OCI-LY7 (cell line): ENCODE measurements around the gene FTCDNL1. TPM values are rescaled to one million over a fixed set of nuclear protein-coding genes. Genes with fewer than 3 reads are reported as not detected.

Source experiments
- BruUV-seq: library from RNA; stranded (reverse); fragments of 400-500 nt; replicated peaks from 2 replicates; lab custom pipeline; 2021; lab: Mats Ljungman, UMichigan
- CTCF ChIA-PET: fragments of 300-600 bp; sonication (Branson Sonifier 250); formaldehyde crosslinking; loops from one replicate; lab custom pipeline; 2022; ENCODE audit warnings: antibody characterized with exemption; ENCODE audit not compliant: unreplicated experiment; lab: Charles Lee
- POLR2A ChIA-PET: fragments of 300-600 bp; sonication (Branson Sonifier 250); formaldehyde crosslinking; loops from one replicate; lab custom pipeline; 2022; ENCODE audit warnings: antibody characterized with exemption; lab: Charles Lee
- DNase-seq: peaks from one replicate; pipeline ENCODE4 v3.0.0-alpha.2; 2015; ENCODE audit warnings: low spot score
- H2AFZ ChIP-seq: fragments of 200-600 bp; sonication (generic), shearing (Covaris generic); 2 replicates; pipeline ENCODE4 v1.6.1; 2014; ENCODE audit warnings: mild to moderate bottlenecking, antibody characterized with exemption, low read length, moderate library complexity
- H3K27ac ChIP-seq: fragments of 200-600 bp; sonication (generic); 2 replicates; pipeline ENCODE4 v1.5.1; 2014; ENCODE audit warnings: mixed run types, low read depth, mild to moderate bottlenecking, moderate library complexity, low read length, inconsistent platforms; ENCODE audit not compliant: poor library complexity, severe bottlenecking
- H3K36me3 ChIP-seq: fragments of 200-600 bp; sonication (generic); 2 replicates; pipeline ENCODE4 v1.6.1; 2014; ENCODE audit warnings: mild to moderate bottlenecking, antibody characterized with exemption, low read length, moderate library complexity, mixed read lengths; ENCODE audit not compliant: insufficient read depth
- H3K4me1 ChIP-seq: fragments of 200-600 bp; sonication (generic); 2 replicates; pipeline ENCODE4 v1.5.1; 2014; ENCODE audit warnings: mild to moderate bottlenecking, low read length; ENCODE audit not compliant: insufficient read depth, poor library complexity, severe bottlenecking
- H3K4me2 ChIP-seq: fragments of 200-600 bp; sonication (generic); 2 replicates; pipeline ENCODE4 v1.6.1; 2014; ENCODE audit warnings: mild to moderate bottlenecking, low read length
- H3K4me3 ChIP-seq: fragments of 200-600 bp; sonication (generic); 2 replicates; pipeline ENCODE4 v1.5.1; 2014; ENCODE audit warnings: mild to moderate bottlenecking, low read depth, low read length; ENCODE audit not compliant: poor library complexity, severe bottlenecking
- H3K79me2 ChIP-seq: fragments of 200-600 bp; sonication (generic); 2 replicates; pipeline ENCODE4 v1.6.1; 2016; ENCODE audit warnings: low read depth, mild to moderate bottlenecking, low read length, moderate library complexity, mixed read lengths; ENCODE audit not compliant: insufficient read depth
- H3K9me2 ChIP-seq: fragments of 200-600 bp; sonication (generic); 2 replicates; pipeline ENCODE4 v1.6.1; 2016; ENCODE audit warnings: mild to moderate bottlenecking, low read length, mixed read lengths; ENCODE audit not compliant: insufficient read depth
- H3K9me3 ChIP-seq: fragments of 200-600 bp; sonication (generic); 2 replicates; pipeline ENCODE4 v1.6.1; 2014; ENCODE audit warnings: mild to moderate bottlenecking, mixed run types, low read length, mixed read lengths
- H4K20me1 ChIP-seq: fragments of 200-600 bp; sonication (generic); 2 replicates; pipeline ENCODE4 v1.6.1; 2014; ENCODE audit warnings: mild to moderate bottlenecking, antibody characterized with exemption, low read length, moderate library complexity, mixed read lengths; ENCODE audit not compliant: insufficient read depth
- CTCF ChIP-seq: fragments of 200-600 bp; sonication (generic); conservative IDR thresholded peaks from 2 replicates; pipeline ENCODE4 v1.5.1; 2014; ENCODE audit warnings: mild to moderate bottlenecking, antibody characterized with exemption, low read length, moderate library complexity, mixed read lengths
- EZH2phosphoT487 ChIP-seq: fragments of 200-600 bp; sonication (generic); IDR thresholded peaks from 2 replicates; pipeline ENCODE4 v1.6.1; 2018; ENCODE audit warnings: low read depth, borderline replicate concordance, mild to moderate bottlenecking, mixed run types, antibody characterized with exemption, low read length, moderate library complexity, mixed read lengths
- intact Hi-C: fragments of 100-400 bp; cut with micrococcal nuclease; formaldehyde crosslinking; loops from one replicate; pipeline ENCODE4 v1.10.0; 2022; ENCODE audit not compliant: unreplicated experiment
- total RNA-seq, 2 experiments: library from RNA; depleted of rRNA in 1 of 2; stranded (reverse); fragments of >200 nt in 1 of 2; shearing (Covaris generic) in 1 of 2; gene quantifications; 2 replicates each; pipeline ENCODE4 v1.2.3, GENCODE V29; 2014 to 2022

Gene FTCDNL1
- total RNA-seq, 2 experiments from 2014 or later = 0.40 to 0.54 TPM

- no peak overlapping the region for H2AFZ ChIP-seq
- no peak overlapping the region for H3K27ac ChIP-seq
- CTCF ChIA-PET = no interaction called here
- no peaks in the 10 kb centered on the region for H3K9me3 ChIP-seq
- POLR2A ChIA-PET = interaction anchor here (1.5 to 1.8 kb wide), 2 partner anchors 10 to 20 kb away, joined by 4 to 5 read pairs; no protein-coding TSS in a partner anchor
- H3K36me3 ChIP-seq = no peaks in the 10 kb centered on the region
- BruUV-seq = no TSS peak
- no peak for DNase-seq
- H3K9me2 ChIP-seq = no peaks in the 10 kb centered on the region
- H4K20me1 ChIP-seq = no peaks in the 10 kb centered on the region
- no peak for TF ChIP-seq CTCF
- no peak for TF ChIP-seq EZH2phosphoT487
- H3K79me2 ChIP-seq = no peaks in the 10 kb centered on the region
- no peaks in the 10 kb centered on the region for H3K4me1 ChIP-seq
- H3K4me3 ChIP-seq = no peak overlapping the region
- no peak overlapping the region for H3K4me2 ChIP-seq
- intact Hi-C loops = no loop called here
These were observed 99.4 kb downstream of the FTCDNL1 start for GRCh38 chr2:199751492-199752120.

- no peaks in the 10 kb centered on the region for H4K20me1 ChIP-seq
These were observed 101.4 kb downstream of the FTCDNL1 start for GRCh38 chr2:199749571-199749970.

More at GRCh38 chr2:199749571-199749970, 101.4 kb downstream of the FTCDNL1 start:
- ChIA-PET POLR2A (interaction anchor here (0.6 to 1.4 kb wide), 4 partner anchors 10 to 384 kb away, joined by 3 read pairs; no protein-coding TSS in a partner anchor), CTCF (no interaction called here)
- Histone ChIP-seq H3K9me3 (no peaks in the 10 kb centered on the region), H3K4me3 (no peak overlapping the region), H3K36me3 (no peaks in the 10 kb centered on the region), H2AFZ (no peak overlapping the region), H3K27ac (no peak overlapping the region), H3K9me2 (no peaks in the 10 kb centered on the region), H3K4me1 (no peaks in the 10 kb centered on the region), H3K4me2 (no peak overlapping the region), H3K79me2 (no peaks in the 10 kb centered on the region)
- TF ChIP-seq CTCF (no peak), EZH2phosphoT487 (no peak)
- BruUV-seq = no TSS peak
- no peak for DNase-seq
- intact Hi-C loops = loop anchor here (10.0 kb wide), 2 partner anchors 155 to 265 kb away; no protein-coding TSS in a partner anchor
